Neural progenitor cell (in vitro differentiated cells): ENCODE results near the gene NBEAL2.

Experiments used
- EZH2 ChIP-seq: fragments of 200-600 bp; sonication (generic); IDR thresholded peaks from 2 replicates; pipeline ENCODE4 v1.6.1; 2017; ENCODE audit warnings: antibody characterized with exemption, mild to moderate bottlenecking, moderate library complexity
- TF ChIP-seq, protein P1 (sequence below): fragments of 200-600 bp; sonication (generic); IDR thresholded peaks from 2 replicates; pipeline ENCODE4 v1.5.1; 2017; ENCODE audit warnings: antibody characterized with exemption, mild to moderate bottlenecking

DNA sequence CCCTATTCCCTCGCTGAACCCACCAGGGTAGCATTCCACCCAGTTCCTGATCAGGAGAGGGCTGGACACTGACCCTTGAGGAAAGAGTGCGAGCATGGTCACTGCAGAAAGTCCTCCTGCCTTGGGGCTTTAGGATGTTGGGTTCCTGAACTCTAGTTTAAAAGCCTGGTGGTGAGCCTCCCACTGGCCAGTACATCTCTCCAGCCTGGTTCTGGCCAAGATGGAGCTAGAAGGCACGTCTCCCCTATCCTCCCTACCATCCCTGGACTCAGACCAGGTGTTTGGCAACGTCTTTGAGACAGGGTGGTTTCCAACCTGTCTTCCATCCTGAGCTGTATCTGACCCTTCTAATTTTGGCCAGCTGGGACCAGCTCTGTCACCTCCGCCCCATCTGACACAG is 31.4 kb downstream of the NBEAL2 start:
- TF ChIP-seq, protein P1, sequence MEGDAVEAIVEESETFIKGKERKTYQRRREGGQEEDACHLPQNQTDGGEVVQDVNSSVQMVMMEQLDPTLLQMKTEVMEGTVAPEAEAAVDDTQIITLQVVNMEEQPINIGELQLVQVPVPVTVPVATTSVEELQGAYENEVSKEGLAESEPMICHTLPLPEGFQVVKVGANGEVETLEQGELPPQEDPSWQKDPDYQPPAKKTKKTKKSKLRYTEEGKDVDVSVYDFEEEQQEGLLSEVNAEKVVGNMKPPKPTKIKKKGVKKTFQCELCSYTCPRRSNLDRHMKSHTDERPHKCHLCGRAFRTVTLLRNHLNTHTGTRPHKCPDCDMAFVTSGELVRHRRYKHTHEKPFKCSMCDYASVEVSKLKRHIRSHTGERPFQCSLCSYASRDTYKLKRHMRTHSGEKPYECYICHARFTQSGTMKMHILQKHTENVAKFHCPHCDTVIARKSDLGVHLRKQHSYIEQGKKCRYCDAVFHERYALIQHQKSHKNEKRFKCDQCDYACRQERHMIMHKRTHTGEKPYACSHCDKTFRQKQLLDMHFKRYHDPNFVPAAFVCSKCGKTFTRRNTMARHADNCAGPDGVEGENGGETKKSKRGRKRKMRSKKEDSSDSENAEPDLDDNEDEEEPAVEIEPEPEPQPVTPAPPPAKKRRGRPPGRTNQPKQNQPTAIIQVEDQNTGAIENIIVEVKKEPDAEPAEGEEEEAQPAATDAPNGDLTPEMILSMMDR, result no peak
- TF ChIP-seq EZH2, result no peak
